Natural killer cell (primary cell): Measurements from ENCODE around the gene DLX4. TPM values are rescaled to one million over a fixed set of nuclear protein-coding genes. Genes with fewer than 3 reads are reported as not detected.

Source experiments
- ATAC-seq, 3 donors: fragments of 150-1000 bp in 2 of 3; fragments of 200-7000 bp in 1 of 3; cut with Tn5 transposase; 1 replicate in 1 of 3; 2 replicates in 2 of 3; pipeline ENCODE4 v1.10.0; 2021; ENCODE audit warnings: mild to moderate bottlenecking in 2 of 3, moderate library complexity in 2 of 3
- DNase-seq, 2 donors: peaks; one replicate each; pipeline versions ENCODE4 v3.0.0 to v3.0.0-alpha.2; 2013 to 2021; ENCODE audit warnings: mixed read lengths in 1 of 2
- H3K27ac ChIP-seq: one replicate; pipeline ENCODE4 v1.5.1; 2013; ENCODE audit warnings: mild to moderate bottlenecking, low read length
- H3K27me3 ChIP-seq: one replicate; pipeline ENCODE4 v1.6.1; 2013; ENCODE audit warnings: low read length; ENCODE audit not compliant: control insufficient read depth, insufficient read depth
- H3K36me3 ChIP-seq: one replicate; pipeline ENCODE4 v1.6.1; 2013; ENCODE audit warnings: low read length; ENCODE audit not compliant: control insufficient read depth, insufficient read depth
- H3K4me1 ChIP-seq: one replicate; pipeline ENCODE4 v1.6.1; 2013; ENCODE audit warnings: low read length; ENCODE audit not compliant: control insufficient read depth, insufficient read depth
- H3K4me3 ChIP-seq: one replicate; pipeline ENCODE4 v1.5.1; 2013; ENCODE audit warnings: low read length
- H3K9me3 ChIP-seq: one replicate; pipeline ENCODE4 v1.6.1; 2013; ENCODE audit warnings: low read length; ENCODE audit not compliant: control insufficient read depth, insufficient read depth
- H3K27ac Mint-ChIP-seq, 2 donors: one replicate each; pipeline ENCODE4 v1.8.0; 2022; ENCODE audit warnings: mild to moderate bottlenecking in 2 of 2, mixed read lengths in 2 of 2, moderate library complexity in 1 of 2
- H3K27me3 Mint-ChIP-seq, 2 donors: one replicate each; pipeline ENCODE4 v1.8.0; 2022; ENCODE audit warnings: low read depth in 2 of 2, mixed read lengths in 2 of 2
- H3K36me3 Mint-ChIP-seq: one replicate; pipeline ENCODE4 v1.8.0; 2022; ENCODE audit warnings: mixed read lengths
- H3K4me1 Mint-ChIP-seq, 2 donors: one replicate each; pipeline ENCODE4 v1.8.0; 2022; ENCODE audit warnings: mixed read lengths in 2 of 2
- H3K4me3 Mint-ChIP-seq: one replicate; pipeline ENCODE4 v1.8.0; 2022; ENCODE audit warnings: mild to moderate bottlenecking, moderate library complexity, mixed read lengths
- H3K9me3 Mint-ChIP-seq, 2 donors: one replicate each; pipeline ENCODE4 v1.8.0; 2022; ENCODE audit warnings: mixed read lengths in 2 of 2
- CTCF ChIP-seq: fragments of 200-600 bp; IDR thresholded peaks from one replicate; pipeline ENCODE4 v1.8.0; 2022; ENCODE audit warnings: antibody characterized with exemption
- WGBS: methylation state at CpG from one replicate; pipeline ENCODE4 v1.1.7; 2013; ENCODE audit warnings: missing lambda C conversion rate; ENCODE audit not compliant: insufficient coverage; 5-methylcytosine and 5-hydroxymethylcytosine counted together
- intact Hi-C: fragments of 100-400 bp; cut with micrococcal nuclease; formaldehyde crosslinking; loops from one replicate; pipeline ENCODE4 v1.14.2; 2022
- total RNA-seq, 4 donors: library from RNA; stranded (reverse); fragments of 120-200 nt in 1 of 4; gene quantifications; one replicate each; pipeline versions ENCODE4 v1.2.3 to v1.2.4, GENCODE V29; 2013 to 2022

DLX4 gene
- total RNA-seq, 3 donors from 2014 or later (not counting 1 experiment from before 2014, with no cell fraction given), result 0.35 to 1.1 TPM; not detected in 1

DNA sequence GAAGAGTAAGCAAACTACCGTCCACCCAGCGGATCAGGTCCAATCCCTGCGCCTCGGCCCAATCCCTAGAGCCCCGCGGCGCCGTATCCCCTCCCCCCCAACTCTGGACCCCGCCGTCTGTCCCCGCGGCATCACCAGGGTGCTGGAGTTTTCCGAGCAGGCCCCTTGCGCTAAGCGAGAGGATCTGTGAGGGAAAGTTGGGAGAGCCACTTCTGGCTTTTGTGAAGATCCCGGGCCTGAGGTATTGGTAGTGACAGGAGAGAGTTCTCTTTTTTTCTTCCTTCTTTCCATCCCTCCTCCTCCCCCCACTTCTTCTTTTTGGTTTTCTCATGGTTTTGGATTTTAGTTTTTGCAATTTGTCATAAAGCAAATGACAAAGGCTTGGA lies 3.5 kb upstream of the DLX4 start:
- no peaks in the 10 kb centered on the region for H3K9me3 ChIP-seq
- H3K4me3 ChIP-seq, result no peak overlapping the region
- Mint-ChIP-seq H3K9me3 (no peaks in the 10 kb centered on the region), H3K36me3 (no peaks in the 10 kb centered on the region), H3K27ac (no peak overlapping the region), H3K4me3 (no peak overlapping the region), H3K4me1 (peaks cover 37 to 57% of the 10 kb centered on the region in 2 donors), H3K27me3 (peaks cover 57 to 75% of the 10 kb centered on the region in 2 donors)
- no peak for TF ChIP-seq CTCF
- peaks cover 70% of the 10 kb centered on the region for H3K27me3 ChIP-seq
- DNase-seq (no peak), ATAC-seq (no peak)
- H3K36me3 ChIP-seq, result no peaks in the 10 kb centered on the region
- no peak overlapping the region for H3K27ac ChIP-seq
- H3K4me1 ChIP-seq, result peaks cover 42% of the 10 kb centered on the region
- 2% methylated on average over 13 of the region's 16 CpGs for WGBS
- intact Hi-C loops, result no loop called here

DNA sequence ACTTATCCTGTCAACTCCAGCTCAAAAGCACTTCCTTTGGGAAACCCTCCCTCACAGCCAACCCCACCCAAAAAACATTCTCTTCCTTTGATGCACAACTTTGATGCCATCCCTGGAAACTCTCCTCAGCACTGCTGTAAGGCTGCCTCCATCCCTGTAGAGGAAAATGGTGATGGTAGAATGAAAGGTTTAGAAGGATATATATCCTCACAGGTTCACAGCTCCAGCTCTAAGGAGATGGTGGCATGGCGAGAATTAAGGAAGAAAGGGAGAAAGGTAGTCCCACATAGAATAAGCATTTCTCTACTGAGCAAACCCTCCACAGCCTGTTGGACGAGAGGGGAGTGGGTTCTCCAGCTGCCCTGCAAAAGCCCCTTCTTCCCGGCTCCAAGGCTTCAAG lies 2.2 kb upstream of the DLX4 start:
- peaks cover 60 to 81% of the 10 kb centered on the region in 2 donors for H3K27me3 Mint-ChIP-seq
- no peak overlapping the region for H3K4me3 Mint-ChIP-seq
- peaks cover 82% of the 10 kb centered on the region for H3K27me3 ChIP-seq
- no peaks in the 10 kb centered on the region for H3K9me3 ChIP-seq
- H3K4me1 Mint-ChIP-seq, result peaks cover 47 to 70% of the 10 kb centered on the region in 2 donors
- no peaks in the 10 kb centered on the region for H3K36me3 ChIP-seq
- intact Hi-C loops, result no loop called here
- no peaks in the 10 kb centered on the region for H3K9me3 Mint-ChIP-seq
- H3K36me3 Mint-ChIP-seq, result no peaks in the 10 kb centered on the region
- H3K27ac Mint-ChIP-seq, result no peak overlapping the region
- 67% methylated on average over 1 of the region's 3 CpGs for WGBS
- DNase-seq (no peak), ATAC-seq (no peak)
- TF ChIP-seq CTCF, result no peak
- H3K27ac ChIP-seq, result no peak overlapping the region
- peaks cover 48% of the 10 kb centered on the region for H3K4me1 ChIP-seq
- no peak overlapping the region for H3K4me3 ChIP-seq

GRCh38 chr17:49967205-49967604 lies 1.8 kb upstream of the DLX4 start:
- Histone ChIP-seq H3K4me3 (no peak overlapping the region), H3K4me1 (peaks cover 53% of the 10 kb centered on the region), H3K9me3 (no peaks in the 10 kb centered on the region), H3K36me3 (no peaks in the 10 kb centered on the region), H3K27me3 (peaks cover 85% of the 10 kb centered on the region), H3K27ac (no peak overlapping the region)
- Mint-ChIP-seq H3K36me3 (no peaks in the 10 kb centered on the region), H3K4me1 (peaks cover 47 to 72% of the 10 kb centered on the region in 2 donors), H3K27me3 (peaks cover 59 to 81% of the 10 kb centered on the region in 2 donors), H3K9me3 (no peaks in the 10 kb centered on the region), H3K4me3 (no peak overlapping the region), H3K27ac (no peak overlapping the region)
- intact Hi-C loops, result no loop called here
- DNase-seq, result no peak
- TF ChIP-seq CTCF, result no peak
- ATAC-seq, result no peak
- WGBS, result 45% methylated on average over 3 of the region's 3 CpGs
